Spinal cord (tissue), 10 donors: ENCODE data around the gene TVP23C. TPM values are rescaled to one million over a fixed set of nuclear protein-coding genes. Genes with fewer than 3 reads are reported as not detected.
"Not testable (repeated sequence)": the region's sequence is repeated elsewhere in the genome, so short reads cannot be mapped to it uniquely, and the experiment has no call there.

Experiments
- DNase-seq, 6 donors: peaks; one replicate each; pipeline versions ENCODE4 v3.0.0 to v3.0.0-alpha.2; 2013 to 2015; ENCODE audit warnings: low spot score in 6 of 6, low read depth in 4 of 6
- H3K27ac ChIP-seq: one replicate; pipeline ENCODE4 v1.5.1; 2013; ENCODE audit warnings: low read depth, low read length, control low read depth
- H3K27me3 ChIP-seq: one replicate; pipeline ENCODE4 v1.6.1; 2013; ENCODE audit warnings: low read length; ENCODE audit not compliant: control insufficient read depth, insufficient read depth
- H3K36me3 ChIP-seq: one replicate; pipeline ENCODE4 v1.6.1; 2013; ENCODE audit warnings: low read length; ENCODE audit not compliant: control insufficient read depth, insufficient read depth
- H3K4me1 ChIP-seq: one replicate; pipeline ENCODE4 v1.6.1; 2013; ENCODE audit warnings: low read length; ENCODE audit not compliant: control insufficient read depth, insufficient read depth
- H3K4me3 ChIP-seq: one replicate; pipeline ENCODE4 v1.5.1; 2013; ENCODE audit warnings: low read depth, low read length, control low read depth
- H3K9me3 ChIP-seq: one replicate; pipeline ENCODE4 v1.6.1; 2013; ENCODE audit warnings: low read length; ENCODE audit not compliant: control insufficient read depth, insufficient read depth
- WGBS: methylation state at CpG from one replicate; pipeline ENCODE4 v1.1.5; 2013; ENCODE audit warnings: missing lambda C conversion rate; ENCODE audit not compliant: insufficient coverage; 5-methylcytosine and 5-hydroxymethylcytosine counted together
- long read RNA-seq, 4 donors: transcript quantifications; one replicate each; lab custom pipeline, GENCODE V29; 2026
- polyA plus RNA-seq, 2 donors: library from polyadenylated mRNA; unstranded; fragments of 120-200 nt; gene quantifications; one replicate each; pipeline ENCODE4 v1.2.1, GENCODE V29; 2013; ENCODE audit not compliant: insufficient read length in 2 of 2
- total RNA-seq, 2 donors: library from RNA; depleted of rRNA in 1 of 2; stranded (reverse); fragments of 120-200 nt in 1 of 2; fragments of >200 nt in 1 of 2; gene quantifications; one replicate each; pipeline versions ENCODE4 v1.2.3 to v1.2.4, GENCODE V29; 2013 to 2014
- donor health status: healthy.

Gene TVP23C
- total RNA-seq (10 to 100 TPM; 29.9 to 30.7 TPM), polyA plus RNA-seq (10 to 100 TPM in 1 of 2 donors, 1 to 10 TPM in 1; 7.4 to 21.0 TPM)
- long read RNA-seq, donor 1 = 0 reads
- long read RNA-seq, donor 2 = 0 reads
- long read RNA-seq, donor 3, partial matches to known transcripts = 0 of 1 reads
- long read RNA-seq, donor 3, other reads (novel, unspliced or antisense) = 0 of 1 reads
- long read RNA-seq, donor 4 = 0 reads

DNA sequence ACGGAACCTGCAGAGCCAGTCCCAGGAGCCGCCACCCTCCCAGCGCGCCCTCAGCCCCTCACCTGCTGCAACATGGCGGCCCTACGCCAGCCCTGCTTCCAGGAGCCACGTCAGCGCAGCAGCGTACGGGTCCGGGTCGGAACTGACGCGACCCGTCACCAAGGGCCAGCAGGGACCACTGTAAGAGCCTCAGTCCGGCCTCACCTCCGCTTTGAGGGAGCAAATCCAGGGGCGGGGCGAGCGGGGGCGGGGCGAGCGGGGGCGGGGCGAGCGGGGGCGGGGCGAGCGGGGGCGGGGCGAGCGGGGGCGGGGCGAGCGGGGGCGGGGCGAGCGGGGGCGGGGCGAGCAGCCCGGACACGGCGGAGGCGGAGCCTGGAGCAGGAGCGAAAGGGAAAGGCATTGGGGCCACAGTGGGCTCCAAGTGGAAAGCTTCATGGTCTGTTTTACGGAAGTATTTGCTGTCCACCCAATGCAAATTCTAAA, at the start of gene TVP23C:
TSS of gene TVP23C (minus strand) at position 109 of the 483 bp plus-strand sequence. CDS start at position 74, 35 bp downstream.
- H3K27ac ChIP-seq = peak within 1 kb of the TSS; percentile 29
- H3K36me3 ChIP-seq, H3K27me3 ChIP-seq, H3K4me1 ChIP-seq, H3K9me3 ChIP-seq: not testable (repeated sequence)
- 0% methylated on average over 17 of the region's 46 CpGs for WGBS
- peak within 1 kb of the TSS; percentile 61 for H3K4me3 ChIP-seq
- peak; percentile 15 to 88 (median 29) for DNase-seq

DNA sequence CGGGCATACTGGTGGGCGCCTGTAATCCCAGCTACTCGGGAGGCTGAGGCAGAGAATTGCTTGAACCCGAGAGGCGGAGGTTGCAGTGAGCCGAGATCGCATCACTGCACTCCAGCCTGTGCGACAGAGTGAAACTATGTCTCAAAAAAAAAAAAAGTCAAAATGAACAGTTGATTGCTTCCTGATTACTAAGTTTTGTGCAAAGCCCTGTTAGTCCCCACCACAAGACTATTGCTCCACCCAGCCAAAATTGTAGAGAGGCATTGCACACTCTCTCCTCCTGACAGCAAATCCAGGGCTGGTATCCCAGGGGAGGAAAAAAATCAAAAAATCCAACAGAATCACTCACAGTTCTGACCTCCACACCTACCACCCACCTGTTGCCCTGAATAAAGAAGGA, 29.7 kb upstream of the TVP23C start:
- not testable (repeated sequence) for H3K27me3 ChIP-seq, H3K4me3 ChIP-seq, H3K9me3 ChIP-seq, H3K36me3 ChIP-seq, H3K4me1 ChIP-seq, DNase-seq, H3K27ac ChIP-seq
- 100% methylated on average over 3 of the region's 8 CpGs for WGBS

DNA sequence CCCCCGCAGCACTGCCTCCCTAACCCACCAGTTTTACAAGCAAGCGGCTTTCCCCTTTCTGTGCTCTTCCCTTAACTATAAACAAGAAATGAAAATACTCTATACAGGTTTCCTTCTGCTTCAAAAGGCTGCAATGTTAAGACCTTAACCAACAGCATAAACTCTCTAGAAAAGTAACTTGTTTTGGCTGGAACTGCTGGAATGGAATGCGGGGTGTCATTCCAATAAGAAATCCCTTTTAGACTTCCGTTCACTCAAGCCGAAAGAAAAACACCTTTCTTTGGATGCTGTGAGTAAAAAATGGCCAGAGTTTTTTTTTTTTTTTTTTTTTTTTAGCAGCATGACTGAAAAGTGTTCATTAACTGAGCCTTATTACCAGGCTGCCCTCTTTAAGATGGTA, 28.7 kb upstream of the TVP23C start:
- no CpG with 5 or more reads among the region's 5 CpGs for WGBS
- DNase-seq, H3K27me3 ChIP-seq, H3K27ac ChIP-seq, H3K4me3 ChIP-seq, H3K9me3 ChIP-seq, H3K4me1 ChIP-seq, H3K36me3 ChIP-seq: not testable (repeated sequence)

DNA sequence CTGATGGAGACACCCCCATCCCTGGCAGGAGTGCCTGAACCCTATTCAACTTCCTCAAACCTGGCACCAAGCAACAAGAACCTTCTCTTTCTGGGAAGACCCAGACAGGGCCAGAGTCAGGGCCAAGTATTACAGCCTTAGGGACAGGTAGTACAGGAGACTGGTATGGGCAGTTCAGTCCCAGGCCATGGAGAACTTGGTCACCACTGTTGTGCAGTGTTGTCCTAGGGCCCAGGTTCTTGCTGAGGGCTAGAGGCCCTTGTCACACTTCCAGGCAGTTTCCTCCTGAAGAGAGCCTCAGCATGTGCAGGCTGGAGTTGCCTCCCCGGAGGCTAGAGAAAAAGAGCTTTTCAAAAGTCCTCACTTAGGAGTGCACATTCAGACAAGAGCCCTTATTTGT, 27.6 kb upstream of the TVP23C start:
- not testable (repeated sequence) for DNase-seq, H3K27ac ChIP-seq, H3K4me3 ChIP-seq, H3K4me1 ChIP-seq, H3K9me3 ChIP-seq, H3K36me3 ChIP-seq, H3K27me3 ChIP-seq
- 80% methylated on average over 1 of the region's 1 CpG for WGBS

DNA sequence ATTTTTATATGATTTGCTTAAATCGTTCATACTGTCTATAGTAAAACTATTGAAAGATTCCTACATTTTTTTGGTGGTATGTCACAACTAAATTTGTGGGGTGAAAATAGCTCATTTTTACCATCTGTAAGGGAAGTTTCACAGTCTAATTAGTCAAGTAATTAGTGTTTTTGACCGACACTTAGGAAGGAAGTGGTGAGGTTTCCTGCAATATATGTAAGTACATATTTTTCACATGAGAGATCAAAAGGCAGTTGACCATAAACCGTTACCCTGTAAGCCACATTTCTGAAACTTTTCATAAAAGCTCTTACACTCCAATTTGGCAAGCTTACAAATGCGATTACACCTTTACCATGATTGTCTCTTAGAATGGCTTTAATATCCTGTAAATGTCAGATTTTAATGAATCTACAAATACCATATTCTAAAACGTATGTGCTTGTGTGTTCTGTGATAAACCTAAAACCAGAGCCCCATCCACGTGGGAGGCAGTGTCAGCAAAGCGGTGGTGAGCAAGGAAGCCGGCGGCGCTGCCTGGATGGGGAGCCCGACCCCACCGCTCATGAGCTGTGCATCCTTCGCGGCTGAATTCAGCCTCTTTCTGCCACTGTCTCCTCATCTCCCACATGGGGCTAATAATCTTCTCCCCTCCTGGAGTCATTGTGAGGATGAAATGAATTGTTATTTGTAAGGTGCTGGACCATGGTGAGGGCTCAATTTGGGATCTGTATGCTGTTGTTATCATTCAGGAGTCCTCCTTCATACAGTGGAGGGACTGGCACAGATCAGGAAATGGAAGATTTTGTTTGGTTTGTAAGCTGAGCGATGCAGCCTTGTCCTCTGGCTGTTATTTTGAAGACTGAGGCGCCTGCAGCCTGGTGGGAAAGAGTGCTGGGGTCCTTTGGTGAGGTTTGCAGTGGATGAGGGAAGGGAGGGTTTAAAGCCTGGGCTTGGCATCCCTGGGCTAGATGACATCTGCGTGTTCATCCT, 26.6 kb upstream of the TVP23C start:
- no CpG with 5 or more reads among the region's 17 CpGs for WGBS
- H3K27ac ChIP-seq, H3K27me3 ChIP-seq, H3K9me3 ChIP-seq, DNase-seq, H3K4me1 ChIP-seq, H3K36me3 ChIP-seq, H3K4me3 ChIP-seq: not testable (repeated sequence)

DNA sequence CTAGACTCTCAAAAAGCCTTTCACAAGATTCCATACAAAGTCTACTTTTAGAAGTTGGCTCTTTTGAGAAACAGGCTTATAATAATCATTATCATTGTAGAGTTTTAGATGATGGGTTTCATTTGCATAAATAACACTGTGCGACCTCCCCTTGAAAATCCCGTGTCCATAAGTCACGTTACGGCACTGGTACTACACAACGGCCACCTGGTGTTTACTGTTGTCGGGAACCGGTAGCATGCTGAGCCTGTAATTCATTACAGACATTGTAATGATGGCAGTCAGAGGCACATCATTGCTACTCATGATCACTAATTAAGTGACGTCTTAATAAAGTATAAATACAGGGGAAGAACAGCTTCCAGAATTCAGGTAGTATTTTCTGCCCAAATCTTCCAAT, 24.7 kb upstream of the TVP23C start:
- H3K27me3 ChIP-seq, H3K4me3 ChIP-seq, H3K9me3 ChIP-seq, H3K36me3 ChIP-seq, H3K4me1 ChIP-seq, H3K27ac ChIP-seq: not testable (repeated sequence)
- DNase-seq = peak in 1 of 6 donors; percentile 18
- 58% methylated on average over 7 of the region's 8 CpGs for WGBS

DNA sequence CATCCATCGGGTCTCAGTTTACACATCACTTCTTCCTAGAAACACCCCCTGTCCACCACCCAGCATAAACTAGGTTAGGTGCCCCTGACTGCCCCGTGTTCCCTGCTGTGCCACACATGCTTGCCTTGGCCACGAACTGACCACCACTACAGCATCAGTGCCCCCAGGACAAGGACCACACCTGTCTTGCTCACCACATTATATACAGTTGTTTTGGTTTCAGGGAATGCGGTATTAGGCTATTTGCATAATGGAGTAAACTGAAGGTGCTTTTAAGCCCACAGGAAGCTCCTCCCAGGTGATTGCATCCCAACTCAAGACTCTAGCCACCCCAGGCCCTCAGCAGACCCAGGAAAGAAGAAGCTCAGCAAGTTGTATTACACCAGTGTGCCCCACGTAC, 20.0 kb upstream of the TVP23C start:
- not testable (repeated sequence) for H3K36me3 ChIP-seq, H3K27me3 ChIP-seq, H3K4me3 ChIP-seq, DNase-seq, H3K9me3 ChIP-seq, H3K27ac ChIP-seq, H3K4me1 ChIP-seq
- WGBS = no CpG with 5 or more reads among the region's 5 CpGs

DNA sequence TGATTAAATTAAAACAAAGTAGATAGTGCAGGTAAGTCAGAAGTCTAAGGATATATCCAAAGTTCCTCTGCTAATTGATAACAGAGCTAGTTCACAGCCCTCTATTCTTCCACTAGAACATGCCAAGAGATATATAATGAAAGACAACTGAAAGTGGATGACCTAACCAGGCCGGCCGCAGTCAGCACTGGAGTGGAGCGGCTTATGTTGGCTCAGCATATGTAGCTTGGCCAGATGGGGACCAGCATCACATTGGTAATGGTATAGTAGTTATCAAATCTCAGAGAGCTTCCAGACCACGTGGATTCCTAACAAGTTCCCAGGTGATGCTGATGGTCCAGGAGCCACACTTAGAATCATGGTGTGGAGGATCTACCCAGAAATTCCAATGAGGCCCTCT, 18.2 kb upstream of the TVP23C start:
- not testable (repeated sequence) for H3K9me3 ChIP-seq, H3K4me3 ChIP-seq, H3K27me3 ChIP-seq, H3K27ac ChIP-seq, DNase-seq, H3K36me3 ChIP-seq, H3K4me1 ChIP-seq
- WGBS = no CpG with 5 or more reads among the region's 4 CpGs

DNA sequence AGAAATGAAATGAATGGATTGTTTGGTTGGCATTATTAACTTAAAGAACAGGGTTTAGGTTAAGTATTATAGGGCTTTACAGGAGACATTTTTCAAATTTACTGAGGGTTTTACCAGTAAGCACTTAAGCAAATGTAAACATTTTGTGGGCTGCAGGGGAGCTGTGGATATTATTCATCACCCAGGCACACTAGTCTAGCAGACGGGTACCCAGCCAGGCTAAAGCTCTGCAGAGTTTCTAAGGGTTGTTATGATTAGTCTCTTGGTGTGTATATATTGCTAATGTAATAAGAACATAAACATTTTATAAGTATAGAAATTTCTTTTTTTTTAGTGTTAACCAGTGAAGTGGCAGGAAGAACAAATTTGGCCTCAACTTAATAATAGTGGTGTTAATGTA, 13.6 kb upstream of the TVP23C start:
- H3K4me1 ChIP-seq, H3K4me3 ChIP-seq, H3K27me3 ChIP-seq, H3K9me3 ChIP-seq, DNase-seq, H3K27ac ChIP-seq, H3K36me3 ChIP-seq: not testable (repeated sequence)
- WGBS = no CpG with 5 or more reads among the region's 1 CpG

DNA sequence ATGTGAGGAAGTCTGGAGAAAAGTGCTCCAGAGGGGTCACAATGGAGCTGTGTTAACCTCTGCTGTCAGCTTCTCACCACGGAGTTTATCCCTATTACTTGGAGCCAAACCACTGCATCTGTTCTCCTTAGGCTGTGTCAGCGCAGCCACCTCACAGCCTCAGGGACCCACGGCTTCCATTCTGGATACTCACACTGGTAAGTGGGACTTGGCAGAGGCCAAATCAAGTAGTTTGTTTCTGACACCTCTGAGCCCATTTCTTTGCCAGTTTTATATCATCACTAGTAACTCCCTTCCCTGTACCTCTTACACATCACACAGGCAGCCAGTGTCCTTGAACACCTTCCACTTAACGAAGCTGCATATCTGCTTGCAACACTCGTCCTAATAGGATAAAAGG, 11.4 kb upstream of the TVP23C start:
- not testable (repeated sequence) for H3K27me3 ChIP-seq, H3K4me3 ChIP-seq, DNase-seq, H3K4me1 ChIP-seq, H3K36me3 ChIP-seq, H3K27ac ChIP-seq, H3K9me3 ChIP-seq
- whole genome bisulfite sequencing = no CpG with 5 or more reads among the region's 5 CpGs
